HL-60 (cell line): ENCODE data around the gene SMG1.

ENCODE experiments used
- DNase-seq, 2 experiments: peaks; one replicate each; pipeline ENCODE4 v3.0.0-alpha.2; 2010 to 2020; ENCODE audit warnings: low read depth in 1 of 2, low spot score in 1 of 2
- H3K27ac ChIP-seq: fragments of 250-450 bp; sonication (Bioruptor Pico); replicated peaks from 2 replicates; pipeline ENCODE4 v1.5.1; 2020; ENCODE audit warnings: mild to moderate bottlenecking, moderate library complexity
- H3K27me3 ChIP-seq: fragments of 250-450 bp; sonication (Bioruptor Pico); 2 replicates; pipeline ENCODE4 v1.5.1; 2021; ENCODE audit warnings: mild to moderate bottlenecking, moderate library complexity; ENCODE audit not compliant: insufficient read depth, poor library complexity, severe bottlenecking
- H3K4me3 ChIP-seq: replicated peaks from 2 replicates; pipeline ENCODE4 v1.5.1; 2011; ENCODE audit warnings: mild to moderate bottlenecking, control low read depth, low read length; ENCODE audit not compliant: insufficient read depth
- CTCF ChIP-seq: IDR thresholded peaks from one replicate; pipeline ENCODE4 v1.5.1; 2011; ENCODE audit warnings: low read length, control low read depth, inconsistent platforms; ENCODE audit not compliant: insufficient read depth
- GABPA ChIP-seq: IDR thresholded peaks from 2 replicates; pipeline ENCODE4 v1.6.1; 2012; ENCODE audit warnings: low read depth
- POLR2AphosphoS5 ChIP-seq: IDR thresholded peaks from 2 replicates; pipeline ENCODE4 v1.6.1; 2012; ENCODE audit warnings: low read depth
- REST ChIP-seq: IDR thresholded peaks from 2 replicates; pipeline ENCODE4 v1.6.1; 2012; ENCODE audit warnings: low read depth; ENCODE audit not compliant: insufficient replicate concordance
- SPI1 ChIP-seq: IDR thresholded peaks from 2 replicates; pipeline ENCODE4 v1.6.1; 2012; ENCODE audit warnings: low read depth, mild to moderate bottlenecking, borderline replicate concordance

The SMG1 gene

GRCh38 chr16:18966791-18967190 is 40.6 kb upstream of the SMG1 start:
- Histone ChIP-seq H3K27me3 (no peaks in the 10 kb centered on the region), H3K4me3 (no peak overlapping the region), H3K27ac (no peak overlapping the region)
- DNase-seq, result no peak
- TF ChIP-seq GABPA (no peak), POLR2AphosphoS5 (no peak), SPI1 (no peak), CTCF (no peak), REST (no peak)

- Histone ChIP-seq H3K27ac (no peak overlapping the region), H3K27me3 (no peaks in the 10 kb centered on the region), H3K4me3 (no peak overlapping the region)
- TF ChIP-seq REST (no peak), GABPA (no peak), POLR2AphosphoS5 (no peak), CTCF (no peak), SPI1 (no peak)
- DNase-seq, result no peak
Measured at GRCh38 chr16:18965555-18965954, 39.3 kb upstream of the SMG1 start.

GRCh38 chr16:18959031-18959505 is 32.9 kb upstream of the SMG1 start:
- TF ChIP-seq POLR2AphosphoS5 (no peak), REST (no peak), SPI1 (no peak), GABPA (no peak), CTCF (no peak)
- H3K4me3 ChIP-seq, result no peak overlapping the region
- no peaks in the 10 kb centered on the region for H3K27me3 ChIP-seq
- no peak overlapping the region for H3K27ac ChIP-seq
- DNase-seq, result no peak
